SU-DHL-6 (cell line): ENCODE data around the gene REXO5.

Source experiments
- CTCF ChIP-seq: fragments of 200-600 bp; sonication (generic); IDR thresholded peaks from one replicate; pipeline ENCODE4 v1.5.1; 2017; ENCODE audit warnings: antibody characterized with exemption, mild to moderate bottlenecking, low read length, moderate library complexity; ENCODE audit not compliant: insufficient read depth, poor library complexity, severe bottlenecking
- EZH2phosphoT487 ChIP-seq: fragments of 200-600 bp; sonication (generic), shearing (Covaris generic); conservative IDR thresholded peaks from 2 replicates; pipeline ENCODE4 v1.6.1; 2018; ENCODE audit warnings: mild to moderate bottlenecking, antibody characterized with exemption, low read length, moderate library complexity, mixed read lengths

- TF ChIP-seq CTCF (no peak), EZH2phosphoT487 (no peak)
Observed at GRCh38 chr16:20789130-20789529, 17.2 kb upstream of the REXO5 start.
